GM06990 (cell line): ENCODE measurements around the gene TMEM164.

ENCODE experiments used
- DNase-seq: peaks from one replicate; pipeline ENCODE4 v3.0.0-alpha.2; 2011; ENCODE audit not compliant: insufficient read length; ENCODE audit errors: extremely low read depth
- H3K27me3 ChIP-seq: replicated peaks from 2 replicates; pipeline ENCODE4 v1.6.0; 2011; ENCODE audit warnings: low read length; ENCODE audit not compliant: control insufficient read depth, insufficient read depth
- H3K36me3 ChIP-seq: 2 replicates; pipeline ENCODE4 v1.5.1; 2011; ENCODE audit warnings: low read length; ENCODE audit not compliant: control insufficient read depth, insufficient read depth
- H3K4me3 ChIP-seq: replicated peaks from 2 replicates; pipeline ENCODE4 v1.5.1; 2011; ENCODE audit warnings: low read depth, mild to moderate bottlenecking, control low read depth, low read length
- CTCF ChIP-seq: IDR thresholded peaks from 2 replicates; pipeline ENCODE4 v1.5.1; 2011; ENCODE audit warnings: low read length, control low read depth, mild to moderate bottlenecking, inconsistent platforms; ENCODE audit not compliant: insufficient read depth, poor library complexity, severe bottlenecking

The TMEM164 gene

GRCh38 chrX:110171442-110171841 lies 168.5 kb downstream of the TMEM164 start:
- no peak for DNase-seq
- no peak for TF ChIP-seq CTCF
- Histone ChIP-seq H3K36me3 (no peaks in the 10 kb centered on the region), H3K27me3 (no peaks in the 10 kb centered on the region), H3K4me3 (no peak overlapping the region)

- no peak overlapping the region for H3K4me3 ChIP-seq
- no peaks in the 10 kb centered on the region for H3K36me3 ChIP-seq
- TF ChIP-seq CTCF = no peak
- no peaks in the 10 kb centered on the region for H3K27me3 ChIP-seq
- peak; percentile 81 for DNase-seq
Measured at GRCh38 chrX:110172215-110172614, 169.3 kb downstream of the TMEM164 start.

- no peak overlapping the region for H3K4me3 ChIP-seq
- no peak for TF ChIP-seq CTCF
- no peaks in the 10 kb centered on the region for H3K36me3 ChIP-seq
- H3K27me3 ChIP-seq = no peaks in the 10 kb centered on the region
- no peak for DNase-seq
Measured at GRCh38 chrX:110173192-110174175, 170.6 kb downstream of the TMEM164 start.

DNA sequence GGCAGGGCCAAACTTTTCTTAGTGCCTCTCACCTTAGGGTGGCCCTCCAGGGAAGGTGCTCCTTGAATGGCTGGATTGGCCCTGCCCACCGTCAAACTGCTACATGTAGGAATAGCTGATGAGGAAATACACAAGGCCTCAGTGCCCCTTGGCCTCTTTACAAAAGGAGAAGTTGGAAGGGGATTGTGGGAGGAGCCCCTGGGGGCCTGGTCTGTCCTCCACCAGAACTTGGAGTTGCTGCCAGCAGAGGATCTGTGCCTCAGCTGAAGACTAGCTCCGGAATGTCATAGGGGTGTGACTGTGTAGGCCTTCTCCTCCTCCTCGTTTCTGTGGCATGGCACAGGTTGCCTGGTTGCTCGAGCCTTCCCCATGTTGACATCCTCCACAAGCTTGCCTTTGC lies 172.2 kb downstream of the TMEM164 start:
- Histone ChIP-seq H3K36me3 (no peaks in the 10 kb centered on the region; the same call in 1 of the 2 replicates), H3K27me3 (no peaks in the 10 kb centered on the region), H3K4me3 (no peak overlapping the region)
- TF ChIP-seq CTCF = no peak
- DNase-seq = no peak

- DNase-seq = no peak
- Histone ChIP-seq H3K4me3 (no peak overlapping the region), H3K36me3 (no peaks in the 10 kb centered on the region; the same call in 1 of the 2 replicates), H3K27me3 (no peaks in the 10 kb centered on the region)
- TF ChIP-seq CTCF = no peak
Measured at GRCh38 chrX:110175696-110176095, 172.8 kb downstream of the TMEM164 start.
